22Rv1 (cell line): Measurements from ENCODE around the gene PLA2G4C.

Experiments
- ZFX ChIP-seq: fragments of 450-650 bp; IDR thresholded peaks from 2 replicates; pipeline ENCODE4 v1.6.1; 2017; ENCODE audit warnings: antibody characterized with exemption, borderline replicate concordance
- TF ChIP-seq, protein P1 (sequence below): fragments of 450-650 bp; IDR thresholded peaks from 2 replicates; pipeline ENCODE4 v1.5.1; 2017; ENCODE audit warnings: mild to moderate bottlenecking

DNA sequence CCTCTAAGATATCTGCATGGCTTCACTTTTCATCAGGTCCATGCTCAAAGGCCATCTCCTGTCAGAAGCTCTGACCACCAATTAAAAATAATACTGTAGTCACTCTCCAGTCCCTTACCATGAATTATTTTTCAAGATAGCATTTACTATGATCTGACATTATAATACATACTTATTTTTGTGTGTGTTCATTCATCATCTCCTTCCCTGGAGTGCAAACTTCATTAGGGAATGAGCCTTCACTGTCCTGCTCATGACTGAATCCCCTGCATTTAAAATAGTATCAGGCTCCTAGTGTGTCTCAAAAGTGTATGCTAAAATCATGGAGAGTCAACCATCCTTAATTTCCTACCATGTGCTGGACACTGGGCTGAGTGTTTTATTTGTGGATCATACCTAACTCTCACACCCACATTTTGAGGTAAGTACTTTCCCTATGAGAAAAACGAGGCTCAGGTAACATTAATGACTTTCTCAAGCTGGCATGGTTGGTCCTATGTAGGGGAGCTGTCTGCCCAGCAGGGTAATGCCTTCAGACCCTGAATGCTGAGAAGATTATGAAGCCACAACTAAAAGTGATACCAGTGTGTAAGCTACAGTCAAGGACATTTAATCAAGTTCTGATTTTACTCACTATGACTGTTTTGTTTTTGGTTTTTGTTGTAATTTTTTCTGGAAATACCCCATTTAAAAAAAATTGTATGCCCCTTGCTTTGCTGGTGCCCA, 16.3 kb downstream of the PLA2G4C start:
- TF ChIP-seq, protein P1, sequence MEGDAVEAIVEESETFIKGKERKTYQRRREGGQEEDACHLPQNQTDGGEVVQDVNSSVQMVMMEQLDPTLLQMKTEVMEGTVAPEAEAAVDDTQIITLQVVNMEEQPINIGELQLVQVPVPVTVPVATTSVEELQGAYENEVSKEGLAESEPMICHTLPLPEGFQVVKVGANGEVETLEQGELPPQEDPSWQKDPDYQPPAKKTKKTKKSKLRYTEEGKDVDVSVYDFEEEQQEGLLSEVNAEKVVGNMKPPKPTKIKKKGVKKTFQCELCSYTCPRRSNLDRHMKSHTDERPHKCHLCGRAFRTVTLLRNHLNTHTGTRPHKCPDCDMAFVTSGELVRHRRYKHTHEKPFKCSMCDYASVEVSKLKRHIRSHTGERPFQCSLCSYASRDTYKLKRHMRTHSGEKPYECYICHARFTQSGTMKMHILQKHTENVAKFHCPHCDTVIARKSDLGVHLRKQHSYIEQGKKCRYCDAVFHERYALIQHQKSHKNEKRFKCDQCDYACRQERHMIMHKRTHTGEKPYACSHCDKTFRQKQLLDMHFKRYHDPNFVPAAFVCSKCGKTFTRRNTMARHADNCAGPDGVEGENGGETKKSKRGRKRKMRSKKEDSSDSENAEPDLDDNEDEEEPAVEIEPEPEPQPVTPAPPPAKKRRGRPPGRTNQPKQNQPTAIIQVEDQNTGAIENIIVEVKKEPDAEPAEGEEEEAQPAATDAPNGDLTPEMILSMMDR, result no peak
- no peak for TF ChIP-seq ZFX
